GM19035 (cell line): ENCODE measurements around the gene ANKLE1.
"Not testable (repeated sequence)": the region's sequence is repeated elsewhere in the genome, so short reads cannot be mapped to it uniquely, and the experiment has no call there.

Experiments
- ATAC-seq: cut with Tn5 transposase; IDR thresholded peaks from one replicate; pipeline ENCODE4 v1.9.1; 2021; ENCODE audit not compliant: unreplicated experiment

Gene ANKLE1

GRCh38 chr19:17279436-17279835, 2.3 kb upstream of the ANKLE1 start:
- ATAC-seq = no peak

GRCh38 chr19:17282488-17283125, 906 bp downstream of the ANKLE1 start:
- peak; percentile 72 for ATAC-seq

GRCh38 chr19:17283504-17283996, 1.8 kb downstream of the ANKLE1 start:
- no peak for ATAC-seq

- no peak for ATAC-seq
Measured at GRCh38 chr19:17285415-17286135, 3.9 kb downstream of the ANKLE1 start.

- ATAC-seq = no peak
Measured at GRCh38 chr19:17286263-17286662, 4.6 kb downstream of the ANKLE1 start.

GRCh38 chr19:17286752-17287151, 5.1 kb downstream of the ANKLE1 start:
- ATAC-seq = no peak

GRCh38 chr19:17289489-17289888, 7.8 kb downstream of the ANKLE1 start:
- no peak for ATAC-seq

- ATAC-seq = peak; percentile 83
Measured at GRCh38 chr19:17292301-17293074, 10.8 kb downstream of the ANKLE1 start.

- ATAC-seq = no peak
Measured at GRCh38 chr19:17293605-17294004, 11.9 kb downstream of the ANKLE1 start.

- ATAC-seq = no peak
Measured at GRCh38 chr19:17294051-17294891, 12.6 kb downstream of the ANKLE1 start.

GRCh38 chr19:17295551-17295950, 13.8 kb downstream of the ANKLE1 start:
- ATAC-seq = not testable (repeated sequence)

GRCh38 chr19:17296273-17296672, 14.6 kb downstream of the ANKLE1 start:
- no peak for ATAC-seq

- ATAC-seq = no peak
Measured at GRCh38 chr19:17296976-17297375, 15.3 kb downstream of the ANKLE1 start.

GRCh38 chr19:17300992-17301619, 19.4 kb downstream of the ANKLE1 start:
- ATAC-seq = no peak

GRCh38 chr19:17302391-17303166, 20.9 kb downstream of the ANKLE1 start:
- no peak for ATAC-seq

GRCh38 chr19:17303167-17303939, 21.7 kb downstream of the ANKLE1 start, which contains the start of gene ABHD8:
ABHD8 (minus strand) TSS chr19:17303425; CDS start chr19:17301616, 1,809 bp downstream.
- peak; percentile 55 for ATAC-seq

- ATAC-seq = no peak
Measured at GRCh38 chr19:17303940-17304267, 22.2 kb downstream of the ANKLE1 start.

GRCh38 chr19:17304386-17305215, 22.9 kb downstream of the ANKLE1 start:
- ATAC-seq = no peak
